Upper lobe of right lung (tissue), 1 donor: Measurements from ENCODE around the gene GOLGA6L9. TPM values are rescaled to one million over a fixed set of nuclear protein-coding genes. Genes with fewer than 3 reads are reported as not detected.
A peak's percentile ranks its signal among the peaks of the same experiment; 100 is the strongest.
"Not testable (repeated sequence)": the region's sequence is repeated elsewhere in the genome, so short reads cannot be mapped to it uniquely, and the experiment has no call there.

Experiments
- ATAC-seq: fragments of 200-7000 bp; cut with Tn5 transposase; one replicate; pipeline ENCODE4 v1.9.1; 2020; ENCODE audit warnings: mild to moderate bottlenecking, moderate library complexity
- DNase-seq: peaks from one replicate; pipeline ENCODE4 v3.0.0-alpha.2; 2020
- H3K27ac ChIP-seq: fragments of 200-600 bp; one replicate; pipeline ENCODE4 v1.8.0; 2022
- H3K27me3 ChIP-seq: fragments of 200-600 bp; one replicate; pipeline ENCODE4 v1.8.0; 2022; ENCODE audit warnings: mild to moderate bottlenecking
- H3K36me3 ChIP-seq: fragments of 200-600 bp; one replicate; pipeline ENCODE4 v1.8.0; 2022
- H3K4me1 ChIP-seq: fragments of 200-600 bp; one replicate; pipeline ENCODE4 v1.8.0; 2022
- H3K4me3 ChIP-seq: fragments of 200-600 bp; one replicate; pipeline ENCODE4 v1.8.0; 2022; ENCODE audit warnings: mild to moderate bottlenecking
- H3K9me3 ChIP-seq: fragments of 200-600 bp; one replicate; pipeline ENCODE4 v1.8.0; 2022
- intact Hi-C: fragments of 100-400 bp; cut with DNase I; formaldehyde crosslinking; loops from one replicate; pipeline ENCODE4 v1.11.0; 2022
- total RNA-seq: library from RNA; stranded (reverse); fragmentation: NEBNext Ultra II Directional; extraction: Animal tissue kit (Norgen Biotek cat#: 25700); gene quantifications from one replicate; pipeline ENCODE4 v1.2.1, GENCODE V29; 2021
- TF ChIP-seq, protein P1 (sequence below): fragments of 200-600 bp; IDR thresholded peaks from one replicate; pipeline ENCODE4 v1.8.0; 2022; ENCODE audit warnings: antibody characterized with exemption
- donor health status: DM: no; HTN: yes; CAD: no; lungs with severe emphysema.

The GOLGA6L9 gene
- total RNA-seq, 1 donor from 2014 or later = 3.4 TPM

DNA sequence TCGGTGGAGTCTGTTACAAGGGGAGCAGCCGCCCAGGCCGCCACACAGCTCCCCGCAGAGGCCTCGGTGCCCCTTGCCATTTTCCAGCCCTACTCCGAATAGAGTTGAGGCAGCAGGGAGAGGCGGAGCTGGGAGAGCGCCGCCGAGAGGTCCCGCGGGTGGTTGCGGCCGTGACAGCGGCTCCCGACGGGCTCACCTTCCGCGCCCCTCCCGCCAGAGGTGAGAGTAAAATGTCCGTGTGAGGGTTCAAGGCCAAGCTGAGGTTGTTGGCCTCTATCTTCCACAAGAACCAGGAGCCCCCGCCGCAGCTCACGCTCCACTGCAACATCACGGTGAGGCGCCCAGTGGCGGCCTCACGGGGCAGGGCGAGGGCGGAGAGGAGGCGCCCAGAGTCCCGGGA is 15.8 kb downstream of the GOLGA6L9 start:
- H3K27ac ChIP-seq = peak overlapping the region; percentile 60
- H3K9me3 ChIP-seq, intact Hi-C loops, H3K36me3 ChIP-seq, H3K4me1 ChIP-seq, ATAC-seq, H3K27me3 ChIP-seq: not testable (repeated sequence)
- TF ChIP-seq, protein P1, sequence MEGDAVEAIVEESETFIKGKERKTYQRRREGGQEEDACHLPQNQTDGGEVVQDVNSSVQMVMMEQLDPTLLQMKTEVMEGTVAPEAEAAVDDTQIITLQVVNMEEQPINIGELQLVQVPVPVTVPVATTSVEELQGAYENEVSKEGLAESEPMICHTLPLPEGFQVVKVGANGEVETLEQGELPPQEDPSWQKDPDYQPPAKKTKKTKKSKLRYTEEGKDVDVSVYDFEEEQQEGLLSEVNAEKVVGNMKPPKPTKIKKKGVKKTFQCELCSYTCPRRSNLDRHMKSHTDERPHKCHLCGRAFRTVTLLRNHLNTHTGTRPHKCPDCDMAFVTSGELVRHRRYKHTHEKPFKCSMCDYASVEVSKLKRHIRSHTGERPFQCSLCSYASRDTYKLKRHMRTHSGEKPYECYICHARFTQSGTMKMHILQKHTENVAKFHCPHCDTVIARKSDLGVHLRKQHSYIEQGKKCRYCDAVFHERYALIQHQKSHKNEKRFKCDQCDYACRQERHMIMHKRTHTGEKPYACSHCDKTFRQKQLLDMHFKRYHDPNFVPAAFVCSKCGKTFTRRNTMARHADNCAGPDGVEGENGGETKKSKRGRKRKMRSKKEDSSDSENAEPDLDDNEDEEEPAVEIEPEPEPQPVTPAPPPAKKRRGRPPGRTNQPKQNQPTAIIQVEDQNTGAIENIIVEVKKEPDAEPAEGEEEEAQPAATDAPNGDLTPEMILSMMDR = peak; percentile 8
- peak overlapping the region; percentile 50 for H3K4me3 ChIP-seq
- peak; percentile 67 for DNase-seq

DNA sequence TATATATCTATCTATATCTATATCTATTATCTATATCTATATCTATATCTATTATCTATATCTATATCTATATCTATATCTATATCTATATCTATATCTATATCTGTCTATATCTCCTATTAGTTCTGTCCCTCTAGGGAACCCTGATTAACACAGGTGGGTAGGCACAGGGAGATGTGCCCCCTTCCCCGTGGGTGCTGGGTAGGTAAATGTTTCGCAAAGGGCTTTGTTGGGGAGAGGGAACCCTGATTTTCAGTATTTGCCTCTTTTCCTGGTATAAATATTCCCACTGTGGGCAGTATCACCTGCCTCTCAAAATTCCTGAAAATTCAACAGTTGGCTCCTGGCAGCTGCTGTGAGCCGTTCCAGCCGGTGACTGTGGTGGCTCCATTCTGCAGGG is 27.7 kb downstream of the GOLGA6L9 start:
- H3K27me3 ChIP-seq, H3K9me3 ChIP-seq, H3K36me3 ChIP-seq, intact Hi-C loops, H3K4me1 ChIP-seq, DNase-seq, H3K27ac ChIP-seq, ATAC-seq, H3K4me3 ChIP-seq: not testable (repeated sequence)

DNA sequence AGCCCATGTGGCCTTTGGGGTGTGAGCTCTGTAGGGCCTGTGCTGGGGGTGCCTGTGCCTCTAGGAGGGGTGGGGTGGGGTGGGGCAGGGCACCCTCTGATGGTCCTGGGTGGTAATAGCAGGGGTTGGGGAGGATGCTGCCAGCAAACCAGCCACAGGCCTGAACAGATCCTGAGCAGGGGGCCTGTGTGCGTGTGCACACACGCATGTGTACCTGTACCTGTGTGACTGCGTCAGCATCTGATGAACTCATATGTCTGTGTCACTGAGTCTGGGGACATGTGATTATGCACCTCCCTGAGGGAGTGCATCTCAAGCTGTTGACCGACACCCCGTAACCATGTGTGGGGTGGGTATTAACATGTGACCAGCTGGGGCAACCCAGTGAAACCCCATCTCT is 36.0 kb downstream of the GOLGA6L9 start:
- H3K9me3 ChIP-seq, H3K4me1 ChIP-seq, intact Hi-C loops, ATAC-seq, H3K4me3 ChIP-seq, DNase-seq, H3K36me3 ChIP-seq, H3K27ac ChIP-seq, H3K27me3 ChIP-seq: not testable (repeated sequence)

DNA sequence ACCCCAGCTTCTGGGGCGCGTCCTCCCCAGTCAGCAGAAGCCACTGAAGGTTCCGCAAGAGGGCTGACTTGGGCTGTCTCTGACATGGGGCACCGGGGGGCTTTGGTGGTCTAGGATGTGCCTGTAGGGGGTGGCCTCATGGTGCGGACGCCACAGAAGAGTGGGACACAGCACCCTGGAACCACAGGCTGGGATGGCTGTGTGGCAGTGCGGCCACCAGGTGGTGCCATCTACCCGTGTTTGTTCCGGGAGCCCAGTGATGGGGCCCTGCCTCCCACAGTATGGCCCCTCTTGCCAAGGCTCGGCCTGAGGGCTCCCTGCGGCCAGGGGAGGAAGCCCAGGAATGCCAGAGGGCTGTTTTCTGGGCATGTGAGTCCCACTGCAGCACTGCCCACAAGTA is 38.6 kb downstream of the GOLGA6L9 start:
- ATAC-seq (peak; percentile 96), DNase-seq (peak; percentile 38)
- H3K27me3 ChIP-seq, H3K9me3 ChIP-seq, H3K4me1 ChIP-seq, H3K36me3 ChIP-seq, H3K4me3 ChIP-seq, H3K27ac ChIP-seq, intact Hi-C loops: not testable (repeated sequence)

DNA sequence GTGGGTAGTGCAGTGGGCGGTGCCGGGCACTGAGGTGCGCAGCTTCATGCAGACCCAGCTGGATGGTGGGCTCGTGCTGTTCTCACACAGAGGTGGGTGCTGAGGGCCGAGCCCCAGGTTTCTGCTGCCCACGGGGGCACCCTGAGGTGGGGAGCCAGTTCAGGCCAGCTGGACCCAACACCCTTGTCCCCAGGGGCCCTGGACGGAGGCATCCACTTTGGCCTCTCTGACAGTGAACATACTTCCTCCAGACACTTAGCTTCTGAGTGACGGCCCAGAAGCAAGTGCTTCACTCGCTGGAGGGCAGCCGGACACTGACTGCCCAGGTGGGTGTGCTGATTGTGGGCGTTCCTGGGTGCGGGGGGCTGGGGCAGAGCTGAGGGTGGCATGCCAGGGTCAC is 39.8 kb downstream of the GOLGA6L9 start:
- DNase-seq, H3K4me1 ChIP-seq, H3K36me3 ChIP-seq, intact Hi-C loops, H3K27ac ChIP-seq, H3K4me3 ChIP-seq, H3K27me3 ChIP-seq, H3K9me3 ChIP-seq: not testable (repeated sequence)
- peak; percentile 28 for ATAC-seq

DNA sequence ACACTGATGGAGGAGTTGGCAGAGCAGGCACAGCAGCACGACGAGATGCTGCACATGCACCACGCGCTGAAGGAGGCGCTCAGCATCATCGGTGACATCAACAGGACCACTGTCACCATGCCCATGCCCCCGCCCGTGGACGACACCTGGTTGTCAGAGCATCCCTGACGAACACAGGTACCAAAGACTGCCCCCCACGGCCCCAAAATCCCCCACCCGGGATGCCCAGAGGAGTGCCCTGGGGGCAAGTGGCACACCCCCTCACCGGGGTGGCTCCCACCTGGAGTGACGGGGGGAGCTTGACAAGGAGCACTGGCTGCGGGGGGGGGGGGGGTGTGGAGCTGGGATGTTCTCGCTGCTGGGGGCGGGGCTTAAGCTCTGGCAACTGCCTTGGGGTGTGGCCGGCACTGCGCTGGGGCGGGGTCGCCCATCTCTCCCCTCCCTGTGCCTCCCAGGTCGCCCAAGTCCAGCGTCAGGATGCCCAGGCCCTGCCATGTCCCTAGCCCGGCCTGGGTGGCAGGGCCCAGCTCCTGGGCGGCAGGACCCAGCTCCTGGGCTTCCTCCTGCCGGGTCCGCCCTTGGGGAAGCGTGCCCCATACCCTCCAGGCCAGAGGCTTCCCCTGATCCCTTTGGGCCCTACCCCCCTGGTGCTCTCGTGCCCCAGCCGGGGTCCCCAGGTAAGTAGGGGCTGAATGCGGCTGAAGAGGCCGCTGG is 42.8 kb downstream of the GOLGA6L9 start:
- H3K9me3 ChIP-seq, H3K36me3 ChIP-seq, H3K27ac ChIP-seq, H3K4me1 ChIP-seq, H3K4me3 ChIP-seq, H3K27me3 ChIP-seq, intact Hi-C loops, DNase-seq: not testable (repeated sequence)
- ATAC-seq = peak; percentile 22

DNA sequence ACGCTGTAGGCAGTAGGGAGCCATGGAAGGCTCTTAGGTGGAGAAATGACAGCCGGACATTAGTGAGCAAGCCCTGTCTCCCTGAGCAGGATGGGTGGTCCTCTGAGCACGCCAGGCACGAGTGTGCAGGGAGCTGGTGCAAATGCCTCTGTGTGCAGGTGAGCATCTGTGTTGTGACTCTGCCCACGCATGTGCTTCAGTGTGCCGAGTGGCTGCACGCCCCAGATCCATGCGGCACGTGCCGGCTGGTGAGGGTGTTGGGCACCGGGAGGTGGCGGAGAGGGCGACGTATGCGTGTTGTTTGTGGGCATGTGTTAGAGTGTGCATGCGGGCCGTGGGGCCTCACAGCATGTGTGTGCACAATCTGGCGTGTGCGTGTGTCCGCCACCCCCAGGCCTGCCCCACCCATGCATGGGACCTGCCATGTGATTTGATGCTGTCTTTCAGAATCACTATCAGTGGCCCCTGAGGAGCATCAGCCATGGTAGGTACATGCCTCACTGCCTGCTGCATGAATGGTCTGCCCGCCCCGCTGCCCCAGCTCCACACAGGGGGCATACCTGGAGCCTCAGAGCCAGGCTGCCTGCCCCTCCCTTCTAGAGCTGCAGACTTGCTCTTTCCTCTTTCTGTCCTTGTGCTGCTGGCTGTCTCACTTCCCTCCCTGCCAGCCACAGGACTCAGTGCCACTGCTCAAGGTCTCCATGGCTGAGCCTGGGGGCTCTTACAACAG is 45.1 kb downstream of the GOLGA6L9 start:
- H3K4me1 ChIP-seq, H3K9me3 ChIP-seq, H3K36me3 ChIP-seq, intact Hi-C loops, DNase-seq, ATAC-seq, H3K4me3 ChIP-seq, H3K27ac ChIP-seq, H3K27me3 ChIP-seq: not testable (repeated sequence)

DNA sequence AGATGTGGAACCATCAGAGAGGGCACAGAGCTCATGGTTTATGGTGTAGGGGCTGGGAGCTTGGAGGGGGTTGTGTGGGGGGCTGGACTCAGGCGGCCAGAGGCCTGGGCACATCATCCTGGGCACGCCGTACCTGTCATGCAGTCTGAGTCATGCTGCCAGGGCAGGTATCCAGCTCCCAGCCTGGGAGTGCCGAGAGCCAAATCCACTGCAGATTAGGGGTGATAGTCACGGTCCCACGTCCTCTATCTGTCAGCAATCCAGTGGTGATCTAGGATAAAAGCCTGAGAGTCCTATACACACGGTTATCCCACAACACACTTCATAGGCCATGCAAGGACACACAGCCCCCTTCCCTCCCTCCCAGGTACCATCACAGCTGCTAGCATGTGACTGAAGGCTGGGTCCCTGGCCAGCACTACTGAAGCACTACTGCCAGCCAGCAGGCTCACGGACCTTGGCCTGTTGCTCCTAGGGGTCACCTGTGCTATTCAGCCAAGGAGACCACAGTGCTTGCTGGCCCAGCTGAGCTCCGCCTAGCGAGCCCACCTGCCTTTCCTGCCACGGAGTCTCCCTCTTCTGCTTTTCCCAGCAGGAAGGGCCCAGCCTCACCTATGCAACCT is 45.8 kb downstream of the GOLGA6L9 start:
- DNase-seq, H3K4me3 ChIP-seq, H3K27me3 ChIP-seq, H3K36me3 ChIP-seq, intact Hi-C loops, H3K4me1 ChIP-seq, ATAC-seq, H3K27ac ChIP-seq, H3K9me3 ChIP-seq: not testable (repeated sequence)

DNA sequence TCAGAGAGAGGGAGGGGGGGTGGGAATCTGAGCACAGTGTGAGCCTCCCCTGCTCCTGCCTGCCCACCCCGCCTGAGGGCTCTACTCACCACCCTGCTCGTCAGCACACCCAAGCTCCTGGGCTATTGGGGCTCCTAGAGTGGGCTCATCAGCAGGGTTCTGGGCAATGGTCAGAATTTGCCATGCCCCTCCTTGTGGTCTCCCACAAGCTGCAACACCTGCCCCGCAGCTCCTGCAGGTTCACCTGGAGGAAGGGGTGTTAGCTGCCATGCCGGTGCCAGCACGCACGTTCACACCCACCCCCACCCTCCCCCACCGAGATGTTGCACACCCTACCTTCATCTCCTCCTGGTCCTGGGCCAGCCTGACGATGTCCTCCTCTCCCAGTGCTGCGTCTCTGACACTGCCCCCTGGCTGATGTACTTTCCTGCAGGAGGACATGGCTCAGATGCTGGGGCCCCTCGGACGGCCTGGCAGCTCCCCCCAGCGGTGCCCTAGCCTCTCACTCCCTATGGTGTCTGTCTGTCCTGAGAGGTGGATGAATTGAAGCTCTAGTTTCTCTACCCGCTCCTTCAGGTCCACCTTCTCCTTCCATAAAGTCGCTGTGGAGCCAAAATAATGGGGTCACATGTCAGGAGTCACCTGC is 47.2 kb downstream of the GOLGA6L9 start:
- intact Hi-C loops, DNase-seq, H3K27me3 ChIP-seq, H3K9me3 ChIP-seq, H3K4me1 ChIP-seq, H3K4me3 ChIP-seq, H3K27ac ChIP-seq, ATAC-seq, H3K36me3 ChIP-seq: not testable (repeated sequence)

DNA sequence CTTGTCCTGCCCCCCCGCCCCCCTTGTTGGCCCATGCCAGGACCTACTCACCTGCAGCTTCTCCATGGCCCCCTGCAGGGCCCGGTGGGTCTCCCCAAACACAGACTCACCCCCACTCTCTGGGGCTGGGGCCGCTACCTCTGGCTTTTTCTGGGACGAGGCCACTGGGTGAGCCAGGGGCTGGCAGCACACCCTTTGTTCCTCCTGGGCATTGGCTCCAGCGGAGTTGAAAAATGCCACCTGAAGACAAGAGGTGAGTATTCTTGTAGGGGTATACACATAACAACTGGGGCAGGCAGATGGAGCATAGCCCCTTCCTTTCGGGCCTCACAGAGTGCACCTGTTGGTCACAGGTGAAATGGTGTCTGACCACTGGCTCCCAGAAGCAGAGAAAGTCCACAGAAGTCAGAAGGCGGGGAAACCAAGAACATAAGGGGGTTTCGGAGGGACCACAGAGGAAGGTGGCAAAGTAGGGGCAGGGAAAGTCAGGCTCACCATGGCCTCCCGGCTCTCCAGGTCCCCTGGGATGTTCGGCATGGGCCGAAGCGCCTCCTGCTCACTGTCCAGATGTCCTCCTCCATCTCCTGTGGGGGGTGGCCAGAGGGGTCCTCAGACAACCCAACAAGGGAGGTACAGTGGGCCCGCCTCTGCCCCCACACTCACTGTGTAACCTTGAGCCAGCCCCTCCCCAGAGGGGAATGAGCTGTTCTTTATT is 47.9 kb downstream of the GOLGA6L9 start:
- H3K27ac ChIP-seq, H3K4me3 ChIP-seq, H3K36me3 ChIP-seq, H3K4me1 ChIP-seq, H3K9me3 ChIP-seq, DNase-seq, intact Hi-C loops, H3K27me3 ChIP-seq, ATAC-seq: not testable (repeated sequence)
